GM18951 (cell line): Measurements from ENCODE around the gene GALNTL6.

ENCODE experiments used
- POLR2A ChIP-seq: IDR thresholded peaks from 4 replicates; pipeline ENCODE4 v1.6.1; 2011; ENCODE audit warnings: mild to moderate bottlenecking; ENCODE audit not compliant: insufficient read length, insufficient read depth; ENCODE audit errors: extremely low read depth
- in situ Hi-C: fragments of 300-500 bp; cut with MboI; formaldehyde crosslinking; loops from one replicate; pipeline ENCODE4 v1.12.0; 2022; ENCODE audit warnings: low sequenced_read_pairs, mixed read lengths, inconsistent platforms; ENCODE audit not compliant: unreplicated experiment

GALNTL6 gene

DNA sequence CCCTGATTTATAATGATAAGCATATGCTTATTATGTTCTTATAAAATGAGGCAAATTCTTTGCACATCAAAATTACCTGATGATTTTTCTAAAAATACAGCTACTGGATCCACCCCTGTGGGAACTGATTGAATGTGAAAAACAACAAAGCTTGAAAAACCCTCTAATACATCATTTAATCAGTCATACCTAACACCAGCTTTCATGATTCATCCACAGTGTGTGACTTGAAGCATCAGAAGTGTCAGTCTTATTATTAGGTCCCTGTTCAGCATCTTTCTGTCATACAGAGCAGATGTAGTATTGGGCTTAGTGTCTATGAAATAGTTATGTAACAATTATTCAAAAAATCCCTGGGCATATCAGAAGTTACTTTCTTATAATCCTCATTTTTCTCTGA lies 684.1 kb downstream of the GALNTL6 start:
- TF ChIP-seq POLR2A = no peak
- in situ Hi-C loops = no loop called here

DNA sequence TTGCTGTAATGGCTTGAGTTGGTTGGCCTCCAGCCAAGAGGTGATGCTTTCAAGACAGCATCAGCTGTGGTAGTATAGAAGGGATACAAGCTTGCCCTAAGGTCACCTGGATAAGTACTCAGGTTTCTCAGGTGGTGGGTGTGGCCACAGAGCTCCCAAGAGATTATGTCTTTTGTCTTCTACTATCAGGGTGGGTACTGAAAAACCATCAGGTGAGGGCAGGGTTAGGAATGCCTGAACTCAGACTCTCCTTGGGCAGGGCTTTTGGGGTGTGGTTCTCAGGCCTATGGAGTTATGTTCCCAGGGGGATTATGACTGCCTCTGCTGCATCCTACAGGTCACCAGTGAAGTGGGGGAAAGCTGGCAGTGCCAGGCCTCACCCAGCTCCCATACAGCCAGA lies 700.8 kb downstream of the GALNTL6 start:
- TF ChIP-seq POLR2A = no peak
- in situ Hi-C loops = no loop called here

DNA sequence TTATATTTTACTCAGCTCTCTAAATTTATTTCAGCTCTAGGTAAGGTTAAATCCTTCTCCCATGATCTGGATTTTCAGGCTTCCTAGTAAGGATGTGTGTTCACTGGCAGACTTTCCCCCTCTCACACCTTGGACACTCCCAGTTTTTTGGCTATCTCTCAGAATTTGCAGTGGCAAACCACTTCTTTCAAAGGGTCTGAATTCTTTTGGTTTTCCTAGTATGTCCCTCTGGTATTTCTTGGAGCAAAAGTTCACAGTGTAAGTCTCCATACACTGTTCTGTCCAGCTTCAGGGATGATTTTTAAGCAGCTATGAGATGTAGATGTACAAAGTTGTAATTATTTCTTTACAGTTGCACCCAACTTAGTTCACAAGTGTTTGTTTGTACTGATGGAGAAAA lies 701.6 kb downstream of the GALNTL6 start:
- in situ Hi-C loops = no loop called here
- no peak for TF ChIP-seq POLR2A

DNA sequence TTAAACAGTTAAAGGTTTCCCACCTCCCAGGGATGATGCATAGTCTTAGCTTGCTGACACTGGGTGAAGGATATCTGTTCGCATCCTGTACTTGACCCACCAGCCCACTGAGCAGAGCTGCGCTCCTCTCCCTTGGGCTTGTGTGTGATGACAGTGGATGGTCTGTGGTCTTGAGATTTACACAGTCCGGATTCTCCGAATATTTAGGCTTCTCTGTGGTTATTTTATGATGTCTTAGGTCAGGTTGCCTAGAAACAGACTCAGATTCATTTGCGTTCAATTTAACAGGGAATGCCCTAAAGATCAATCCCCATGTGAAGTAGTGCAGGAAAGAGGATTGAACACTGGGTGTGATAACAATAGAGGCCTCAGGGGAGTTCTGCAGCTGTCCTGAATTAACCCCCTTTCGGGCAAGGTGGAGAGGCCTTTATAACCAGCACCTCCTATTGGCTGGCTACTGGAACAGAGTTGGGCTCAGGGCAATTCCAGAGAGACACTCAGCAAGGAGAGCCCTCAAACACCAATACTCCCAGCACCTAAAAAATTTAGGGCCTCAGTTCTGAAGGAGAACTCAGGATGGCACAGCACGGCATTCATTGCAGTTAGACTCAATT lies 702.2 kb downstream of the GALNTL6 start:
- in situ Hi-C loops = no loop called here
- TF ChIP-seq POLR2A = no peak

DNA sequence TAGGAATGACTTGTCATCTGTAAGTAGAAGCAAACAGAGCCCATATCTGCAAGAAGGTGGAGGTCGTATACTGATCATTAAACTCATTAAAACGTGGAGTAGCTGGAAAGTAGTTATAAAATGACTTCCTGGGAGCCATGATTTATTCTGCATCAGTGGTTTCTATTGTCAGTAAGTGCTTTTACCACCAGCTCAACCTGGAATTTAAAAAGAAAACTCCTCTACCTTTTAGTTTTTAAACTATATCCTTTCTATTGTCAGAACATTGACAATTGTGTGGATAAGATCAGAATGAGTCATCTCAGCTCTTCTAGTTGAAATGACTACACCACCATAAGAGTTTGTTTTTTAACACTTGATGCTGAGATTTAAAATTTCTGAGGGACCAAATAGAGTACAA lies 704.2 kb downstream of the GALNTL6 start:
- no peak for TF ChIP-seq POLR2A

DNA sequence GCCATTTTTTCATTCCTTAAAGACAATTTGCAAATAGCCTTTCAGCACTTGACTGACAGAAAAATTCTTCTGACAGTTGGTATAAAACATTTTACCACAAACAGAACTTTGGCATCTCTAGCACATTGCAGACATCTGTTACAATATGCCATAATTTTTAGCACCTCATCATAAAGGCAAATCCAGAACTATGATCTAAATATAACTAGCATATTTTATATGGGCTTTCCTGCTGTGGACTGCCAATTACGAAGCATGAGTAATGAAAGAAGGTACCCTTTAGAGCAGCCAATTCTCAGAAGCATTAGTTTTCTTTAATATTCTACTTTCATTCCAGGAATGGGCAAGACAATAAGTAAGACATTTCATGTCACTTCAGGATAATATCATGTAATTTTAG lies 708.0 kb downstream of the GALNTL6 start:
- no peak for TF ChIP-seq POLR2A
- in situ Hi-C loops = no loop called here

More for the DNA sequence above, 704.2 kb downstream of the GALNTL6 start:
- in situ Hi-C loops = no loop called here

DNA sequence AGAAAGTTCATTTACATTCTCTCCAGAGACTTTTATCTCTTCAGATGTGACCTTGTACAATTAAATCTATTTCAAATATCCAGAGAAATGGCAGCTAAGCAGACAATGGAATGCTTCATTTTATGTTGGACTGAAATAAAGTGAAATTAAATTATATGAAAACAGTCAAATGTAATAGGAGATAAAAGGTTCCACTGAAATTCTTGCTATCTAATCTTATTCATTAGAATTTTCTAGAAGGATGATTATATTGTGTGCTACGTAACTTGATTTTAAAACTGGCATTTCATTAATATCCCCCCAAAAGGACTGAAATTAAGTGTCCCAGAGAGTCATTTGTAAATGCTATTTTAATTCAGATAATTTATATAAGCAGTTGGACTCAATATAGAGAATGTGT lies 708.5 kb downstream of the GALNTL6 start:
- TF ChIP-seq POLR2A = no peak
- in situ Hi-C loops = no loop called here

DNA sequence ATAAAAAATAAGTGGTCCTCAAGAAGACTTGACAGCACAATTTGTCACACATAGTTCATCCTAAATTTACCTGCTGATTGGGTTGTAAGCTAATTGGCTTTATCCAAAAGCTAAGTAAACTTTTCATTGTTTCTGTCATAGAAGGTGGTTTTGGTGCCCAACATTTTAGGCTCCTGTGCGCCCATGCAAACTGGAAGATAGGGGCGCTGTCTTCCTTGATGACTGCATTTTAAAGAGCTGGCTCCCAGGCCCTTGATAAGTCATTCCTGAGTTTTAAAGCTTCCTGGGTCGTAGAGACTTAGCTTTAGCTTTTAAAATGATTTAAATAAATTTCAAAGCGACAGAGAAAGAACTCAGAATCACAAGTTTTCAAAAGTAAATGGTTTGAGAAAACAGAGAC lies 730.0 kb downstream of the GALNTL6 start:
- in situ Hi-C loops = no loop called here
- TF ChIP-seq POLR2A = no peak

DNA sequence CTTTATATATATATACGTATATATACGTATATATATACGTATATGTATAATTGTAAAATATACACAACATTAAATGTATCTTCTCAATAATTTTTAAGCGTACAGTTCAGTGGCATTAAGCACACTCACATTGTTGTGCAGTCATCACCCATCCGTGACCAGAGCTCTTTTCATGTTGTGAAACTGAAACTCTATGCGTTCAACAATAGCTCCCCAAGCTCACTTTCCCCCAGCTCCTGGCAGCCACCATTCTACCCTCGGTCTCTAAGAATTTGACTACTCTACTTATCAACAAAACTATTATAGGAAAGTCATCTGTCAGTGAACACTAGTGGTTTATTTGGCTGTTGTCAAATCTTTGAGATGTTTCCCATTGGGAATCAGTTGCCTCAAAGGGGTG lies 733.6 kb downstream of the GALNTL6 start:
- no peak for TF ChIP-seq POLR2A
- in situ Hi-C loops = no loop called here

DNA sequence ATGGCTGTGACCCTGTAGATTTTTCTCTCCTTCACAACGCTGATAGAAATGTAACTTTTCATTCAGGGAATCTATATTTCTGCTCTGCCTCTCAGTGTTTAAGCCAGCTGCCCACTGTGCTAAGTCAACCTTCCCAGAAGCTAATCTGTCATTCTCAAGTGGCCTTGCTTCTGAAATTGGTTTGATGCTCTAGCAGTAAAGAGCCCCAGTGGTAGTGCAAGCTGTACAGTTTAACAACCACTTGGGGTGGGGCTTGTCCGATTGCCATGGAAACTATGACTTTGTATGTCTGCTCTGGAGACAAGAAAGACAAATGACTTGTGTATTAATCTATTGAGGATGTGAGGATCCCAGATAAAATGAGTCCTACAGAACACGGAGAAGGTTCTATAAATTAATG lies 734.5 kb downstream of the GALNTL6 start:
- in situ Hi-C loops = no loop called here
- TF ChIP-seq POLR2A = no peak

DNA sequence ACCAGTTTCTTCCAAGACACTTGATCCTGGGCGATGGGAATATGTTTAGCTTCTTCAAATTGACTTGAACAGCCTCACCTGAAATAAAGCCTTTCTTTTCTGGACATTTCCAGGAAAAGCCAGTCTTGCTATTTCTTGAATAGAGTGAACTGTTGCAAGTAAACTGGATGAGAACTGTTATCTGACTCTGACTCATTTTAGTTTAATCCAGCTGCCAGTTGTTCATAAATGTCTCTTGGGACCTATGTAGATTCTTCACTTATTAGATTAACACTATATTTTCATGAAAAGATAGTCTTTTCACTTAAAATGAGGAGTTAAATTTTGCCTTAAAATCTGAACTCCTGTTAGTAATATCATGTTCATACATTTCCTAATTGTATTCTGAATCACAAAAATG lies 740.0 kb downstream of the GALNTL6 start:
- in situ Hi-C loops = no loop called here
- TF ChIP-seq POLR2A = no peak

DNA sequence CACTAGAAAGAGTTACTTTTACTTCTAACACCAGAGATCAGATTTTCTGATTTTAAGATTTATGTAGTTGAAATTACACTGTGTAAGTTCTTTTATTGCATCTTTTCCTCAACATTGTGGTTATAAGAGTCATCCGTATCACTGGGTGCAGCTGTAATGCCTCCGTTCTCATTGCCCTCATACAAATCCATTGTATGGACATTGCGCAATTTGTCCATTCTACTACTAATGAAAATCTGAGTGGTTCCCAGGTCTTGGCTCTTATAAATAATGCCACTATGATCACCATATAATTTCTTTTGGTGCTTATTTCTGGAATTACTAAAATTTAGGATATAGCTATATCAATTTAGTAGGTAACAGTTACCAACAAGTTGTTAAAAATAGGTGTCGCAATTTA lies 741.4 kb downstream of the GALNTL6 start:
- TF ChIP-seq POLR2A = no peak
- in situ Hi-C loops = no loop called here

DNA sequence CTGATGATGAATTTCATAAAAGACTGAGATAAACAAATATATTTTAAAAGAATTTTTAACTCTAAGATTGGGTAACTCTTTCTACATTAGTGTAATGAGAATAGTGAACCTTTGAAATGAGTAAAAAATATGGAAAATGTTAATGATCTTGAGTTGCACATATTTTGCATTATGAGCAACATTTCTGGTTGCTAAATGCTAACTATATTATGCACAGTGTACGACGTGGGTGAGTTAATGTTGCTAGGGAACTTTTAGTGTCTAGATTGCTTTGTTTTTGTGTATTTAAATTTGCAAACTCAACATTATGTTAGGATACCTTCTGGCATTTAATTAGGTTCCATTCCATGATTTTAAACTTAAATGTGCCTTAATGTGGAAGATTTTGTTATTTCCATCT lies 742.5 kb downstream of the GALNTL6 start:
- in situ Hi-C loops = no loop called here
- TF ChIP-seq POLR2A = no peak

DNA sequence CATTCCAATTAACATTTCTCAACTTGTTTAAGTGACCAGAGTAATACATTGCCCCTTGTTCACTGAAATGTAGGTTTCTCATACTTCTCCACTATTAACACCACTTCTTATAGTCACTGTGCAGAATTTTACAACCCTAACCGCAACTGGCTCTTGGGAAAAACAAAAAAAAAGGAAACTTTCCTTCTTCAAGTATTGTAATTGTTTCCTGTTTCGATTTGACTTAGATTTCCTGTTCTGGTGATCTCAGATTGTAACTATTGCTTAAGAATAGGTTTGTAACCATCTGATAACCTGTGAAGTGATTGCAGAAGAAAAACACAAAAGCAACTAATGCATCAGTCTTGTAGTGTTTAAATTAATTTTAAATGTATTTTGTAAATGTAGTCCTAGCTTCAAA lies 760.7 kb downstream of the GALNTL6 start:
- in situ Hi-C loops = no loop called here
- TF ChIP-seq POLR2A = no peak

DNA sequence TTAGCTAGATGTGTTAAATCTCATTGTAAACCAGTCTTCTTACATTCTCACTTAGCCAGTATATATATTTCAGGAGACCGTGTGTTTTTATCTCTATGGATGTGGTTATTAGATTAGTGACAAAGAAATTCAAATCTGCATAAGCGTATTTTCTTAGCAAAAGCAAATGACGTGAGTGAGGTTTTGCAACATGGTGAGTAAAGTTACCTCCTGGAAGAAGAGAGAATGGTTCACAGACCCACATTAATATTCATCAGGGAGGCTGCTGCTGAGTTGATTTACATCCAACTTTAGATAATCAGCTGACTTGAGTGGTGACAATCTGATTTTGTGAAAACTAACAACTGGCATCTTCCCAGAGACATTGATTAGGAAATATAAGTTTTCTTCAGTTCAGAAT lies 765.5 kb downstream of the GALNTL6 start:
- TF ChIP-seq POLR2A = no peak
- in situ Hi-C loops = no loop called here

DNA sequence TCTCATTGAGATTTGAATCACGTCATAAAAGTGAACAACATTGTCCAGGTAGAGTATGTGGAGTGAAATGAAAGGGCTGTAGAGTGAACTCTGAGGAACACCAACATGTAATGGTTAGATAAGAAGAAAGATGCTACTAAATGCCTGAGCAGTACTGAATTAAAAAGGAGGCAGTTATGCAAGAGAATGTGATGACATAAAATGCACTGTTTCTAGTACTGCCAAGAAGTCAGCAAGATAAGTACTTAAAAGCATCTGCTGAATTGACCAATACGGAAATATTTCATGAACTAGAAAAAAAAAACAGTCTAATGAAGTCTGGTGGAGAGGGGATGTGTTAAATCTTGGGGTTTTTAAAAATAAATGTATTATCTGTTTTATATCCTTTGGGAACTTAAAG lies 771.6 kb downstream of the GALNTL6 start:
- in situ Hi-C loops = no loop called here
- TF ChIP-seq POLR2A = no peak

DNA sequence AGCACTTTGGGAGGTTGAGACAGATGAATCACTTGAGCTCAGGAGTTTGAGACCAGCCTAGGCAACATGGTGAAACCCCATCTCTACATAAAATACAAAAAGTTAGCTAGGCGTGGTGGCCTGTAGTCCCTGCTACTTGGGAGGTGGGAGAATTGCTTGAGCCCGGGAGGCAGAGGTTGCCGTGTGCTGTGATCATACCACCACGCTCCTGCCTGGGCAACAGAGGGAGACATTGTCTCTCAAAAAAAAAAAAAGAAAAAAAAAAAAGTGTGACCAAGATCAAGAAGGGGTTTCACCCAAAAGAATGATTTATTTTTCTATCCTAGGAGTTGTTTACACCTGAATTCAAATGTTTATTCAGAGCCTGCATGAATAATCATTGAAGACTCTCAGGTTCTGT lies 783.0 kb downstream of the GALNTL6 start:
- in situ Hi-C loops = no loop called here
- no peak for TF ChIP-seq POLR2A
